DMS53 (cell line): ENCODE measurements around the gene ANKRD39.
"Not testable (repeated sequence)": the region's sequence is repeated elsewhere in the genome, so short reads cannot be mapped to it uniquely, and the experiment has no call there.

Experiments used
- DNase-seq: peaks from one replicate; lab custom pipeline; 2025; lab: John Stamatoyannopoulos, UW

Gene ANKRD39

GRCh38 chr2:96808176-96808837, 49.5 kb downstream of the ANKRD39 start:
- no peak for DNase-seq

GRCh38 chr2:96807127-96807471, 50.7 kb downstream of the ANKRD39 start:
- DNase-seq = no peak

DNA sequence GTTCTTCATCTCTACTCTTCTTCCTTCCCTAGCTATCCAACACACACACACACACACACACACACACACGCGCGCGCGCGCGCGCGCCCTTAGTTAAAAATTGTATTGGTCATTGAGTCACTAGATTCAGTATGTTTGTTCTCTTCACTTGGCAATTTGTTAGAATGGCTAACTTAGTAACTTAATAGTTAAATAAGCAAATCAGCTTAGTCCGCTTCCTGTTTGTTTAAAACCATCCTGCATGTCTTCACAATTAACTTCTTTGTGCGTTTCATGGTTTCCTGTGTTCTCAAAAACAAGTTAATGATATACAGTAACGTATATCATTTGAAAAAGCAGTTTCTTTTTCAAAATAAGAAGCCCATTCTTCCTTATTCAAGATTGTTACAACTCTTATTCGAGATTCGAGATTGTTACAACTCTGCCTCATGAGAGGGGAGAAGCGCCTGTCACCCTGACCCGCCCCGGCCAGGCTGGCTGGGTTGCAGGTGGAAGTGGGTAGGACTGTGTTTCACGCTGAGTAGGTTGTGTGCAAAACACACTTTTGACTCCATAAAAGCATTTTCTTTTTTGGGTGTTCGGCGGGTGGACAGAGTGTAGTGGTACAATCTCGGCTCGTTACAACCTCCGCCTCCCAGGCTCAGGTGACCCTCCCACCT, 51.2 kb downstream of the ANKRD39 start:
- no peak for DNase-seq

- DNase-seq = not testable (repeated sequence)
These were observed 51.9 kb downstream of the ANKRD39 start for GRCh38 chr2:96805946-96806345.

- no peak for DNase-seq
These were observed 52.8 kb downstream of the ANKRD39 start for GRCh38 chr2:96804986-96805385.

- no peak for DNase-seq
These were observed 55.1 kb downstream of the ANKRD39 start for GRCh38 chr2:96802721-96803120.

- no peak for DNase-seq
These were observed 55.8 kb downstream of the ANKRD39 start for GRCh38 chr2:96801786-96802595.

GRCh38 chr2:96801005-96801785, 56.6 kb downstream of the ANKRD39 start:
- peak; percentile 93 for DNase-seq

- DNase-seq = peak; percentile 52
These were observed 57.5 kb downstream of the ANKRD39 start for GRCh38 chr2:96800061-96801004.

GRCh38 chr2:96799623-96799935, 58.2 kb downstream of the ANKRD39 start:
- DNase-seq = no peak

GRCh38 chr2:96798733-96799622, 58.8 kb downstream of the ANKRD39 start:
- no peak for DNase-seq
